Body of pancreas (tissue), 4 donors: Measurements from ENCODE around the gene SEPTIN5. TPM values are rescaled to one million over a fixed set of nuclear protein-coding genes. Genes with fewer than 3 reads are reported as not detected.

Experiments
- ATAC-seq: fragments of 150-250 bp; one replicate; pipeline ENCODE4 v1.9.1; 2016
- DNase-seq, 4 donors: peaks; one replicate each; pipeline ENCODE4 v3.0.0-alpha.2; 2019
- H3K27ac ChIP-seq, 4 donors: fragments of 200-600 bp; sonication (generic); 1 replicate in 3 of 4; 2 replicates in 1 of 4; pipeline versions ENCODE4 v1.5.1 to v1.6.1; 2016 to 2019; ENCODE audit warnings: mild to moderate bottlenecking in 1 of 4, mixed read lengths in 1 of 4, moderate library complexity in 1 of 4
- H3K27me3 ChIP-seq, 2 donors: fragments of 200-600 bp; sonication (generic); one replicate each; pipeline ENCODE4 v1.6.0; 2016; ENCODE audit warnings: mild to moderate bottlenecking in 1 of 2
- H3K36me3 ChIP-seq, 2 donors: fragments of 200-600 bp; sonication (generic); replicated peaks in 1 of 2; 2 replicates each; pipeline ENCODE4 v1.5.1; 2016; ENCODE audit warnings: low read depth in 2 of 2; ENCODE audit not compliant: insufficient read depth in 1 of 2
- H3K4me1 ChIP-seq: fragments of 200-600 bp; sonication (generic); one replicate; pipeline ENCODE4 v1.6.0; 2016
- H3K4me3 ChIP-seq, 2 donors: fragments of 200-600 bp; sonication (generic); 1 replicate in 1 of 2; 2 replicates in 1 of 2; pipeline ENCODE4 v1.5.1; 2016 to 2019
- H3K9me3 ChIP-seq, 3 donors: fragments of 200-600 bp; sonication (generic); 1 replicate in 2 of 3; 2 replicates in 1 of 3; pipeline ENCODE4 v1.5.1; 2016
- CTCF ChIP-seq, 7 experiments: fragments of 450-650 bp in 4 of 7; fragments of 200-600 bp in 3 of 7; sonication (generic) in 3 of 7; IDR thresholded peaks; one replicate each; pipeline ENCODE4 v1.5.1; 2016 to 2019; ENCODE audit warnings: antibody characterized with exemption in 7 of 7
- POLR2A ChIP-seq, 3 donors: fragments of 450-650 bp; IDR thresholded peaks; one replicate each; pipeline ENCODE4 v1.6.1; 2016; ENCODE audit warnings: antibody characterized with exemption in 3 of 3, mild to moderate bottlenecking in 2 of 3
- WGBS, 2 donors: methylation state at CpG; one replicate each; pipeline ENCODE4 v1.1.5; 2017; 5-methylcytosine and 5-hydroxymethylcytosine counted together
- intact Hi-C: fragments of 100-400 bp; cut with DNase I; formaldehyde crosslinking; loops from one replicate; pipeline ENCODE4 v1.15.1; 2023
- total RNA-seq, 2 donors: library from RNA; depleted of rRNA; stranded (reverse); fragments of >200 nt; gene quantifications; one replicate each; pipeline ENCODE4 v1.1.0, GENCODE V29; 2016

The SEPTIN5 gene
- total RNA-seq, 2 donors from 2014 or later = 15.0 to 15.2 TPM

DNA sequence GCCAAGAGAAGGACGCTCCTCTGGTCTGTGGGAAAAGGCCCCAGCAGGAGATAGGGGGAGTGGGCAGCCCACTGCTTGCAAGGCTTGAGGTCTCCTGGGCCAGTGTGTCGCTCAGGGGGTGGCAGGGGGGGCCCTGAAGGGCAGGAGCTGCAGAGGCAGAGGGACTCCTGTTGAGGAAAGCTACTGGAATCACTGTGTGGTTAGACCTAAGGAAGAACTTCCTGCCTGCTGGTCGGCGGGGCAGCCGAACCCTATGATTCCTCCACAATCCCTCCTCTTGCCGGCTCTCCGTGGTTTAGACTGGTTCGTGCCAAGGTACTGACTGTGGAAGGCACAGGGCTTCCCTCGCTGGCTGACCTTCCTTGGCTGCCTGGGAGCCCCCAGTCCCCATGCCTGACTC, 15.2 kb downstream of the SEPTIN5 start:
- Histone ChIP-seq H3K9me3 (no peaks in the 10 kb centered on the region), H3K27ac (no peak overlapping the region), H3K36me3 (no peaks in the 10 kb centered on the region), H3K27me3 (peaks cover 0 to under 1% of the 10 kb centered on the region in 2 donors), H3K4me1 (peaks cover 21% of the 10 kb centered on the region), H3K4me3 (no peak overlapping the region)
- intact Hi-C loops = no loop called here
- WGBS, 2 donors = 78 to 92% methylated on average over 3 to 9 of the region's 9 CpGs
- TF ChIP-seq POLR2A (IDR thresholded peaks at IDR 0.05) = no peak
- no peak for TF ChIP-seq CTCF (IDR thresholded peaks at IDR 0.05)
- DNase-seq = no peak
- ATAC-seq = no peak

DNA sequence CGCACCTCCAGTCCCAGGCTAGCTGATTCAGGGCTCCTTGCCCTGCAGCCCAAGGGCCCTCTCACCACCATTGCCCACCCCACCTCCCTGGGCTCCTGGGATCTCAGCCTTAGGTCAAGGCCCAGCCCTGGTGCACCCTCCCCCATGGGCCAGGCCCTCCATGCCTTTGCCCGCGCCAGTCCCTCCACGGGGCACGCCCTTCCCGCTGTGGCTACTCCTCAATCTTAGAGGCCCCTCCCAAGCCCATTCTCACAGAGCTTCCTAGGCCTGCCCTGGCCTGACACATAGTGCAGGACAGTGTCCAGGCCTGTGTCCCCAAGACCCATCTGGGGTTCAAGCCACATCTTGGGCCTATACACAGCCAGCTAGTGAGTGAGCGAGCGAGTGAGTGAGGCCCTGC, 15.9 kb downstream of the SEPTIN5 start:
- no peak for TF ChIP-seq CTCF (IDR thresholded peaks at IDR 0.05)
- TF ChIP-seq POLR2A (IDR thresholded peaks at IDR 0.05) = no peak
- ATAC-seq (no peak), DNase-seq (no peak)
- peaks cover 21% of the 10 kb centered on the region for H3K4me1 ChIP-seq
- H3K4me3 ChIP-seq = no peak overlapping the region
- no peaks in the 10 kb centered on the region for H3K9me3 ChIP-seq
- no peak overlapping the region for H3K27ac ChIP-seq
- H3K27me3 ChIP-seq = no peaks in the 10 kb centered on the region
- 88 to 94% methylated on average over 8 of the region's 8 CpGs for WGBS, 2 donors
- intact Hi-C loops = loop anchor here (2.0 kb wide), 1 partner anchor 181 kb away; no protein-coding TSS in a partner anchor
- no peaks in the 10 kb centered on the region for H3K36me3 ChIP-seq

GRCh38 chr22:19730655-19731360, 16.5 kb downstream of the SEPTIN5 start:
- Histone ChIP-seq H3K36me3 (no peaks in the 10 kb centered on the region), H3K4me1 (peaks cover 21% of the 10 kb centered on the region), H3K9me3 (no peaks in the 10 kb centered on the region), H3K4me3 (no peak overlapping the region), H3K27ac (no peak overlapping the region), H3K27me3 (no peaks in the 10 kb centered on the region)
- ATAC-seq (peak; percentile 81), DNase-seq (peak; percentile 81 to 86 (median 84))
- 2% methylated on average over 48 of the region's 48 CpGs; no CpG with 5 or more reads in 1 of the 2 donors for WGBS, 2 donors
- no peak for TF ChIP-seq POLR2A (IDR thresholded peaks at IDR 0.05)
- peak; percentile 89 to 98 (median 93) for TF ChIP-seq CTCF (IDR thresholded peaks at IDR 0.05)
- intact Hi-C loops = loop anchor here (2.0 kb wide), 1 partner anchor 180 kb away; no protein-coding TSS in a partner anchor

DNA sequence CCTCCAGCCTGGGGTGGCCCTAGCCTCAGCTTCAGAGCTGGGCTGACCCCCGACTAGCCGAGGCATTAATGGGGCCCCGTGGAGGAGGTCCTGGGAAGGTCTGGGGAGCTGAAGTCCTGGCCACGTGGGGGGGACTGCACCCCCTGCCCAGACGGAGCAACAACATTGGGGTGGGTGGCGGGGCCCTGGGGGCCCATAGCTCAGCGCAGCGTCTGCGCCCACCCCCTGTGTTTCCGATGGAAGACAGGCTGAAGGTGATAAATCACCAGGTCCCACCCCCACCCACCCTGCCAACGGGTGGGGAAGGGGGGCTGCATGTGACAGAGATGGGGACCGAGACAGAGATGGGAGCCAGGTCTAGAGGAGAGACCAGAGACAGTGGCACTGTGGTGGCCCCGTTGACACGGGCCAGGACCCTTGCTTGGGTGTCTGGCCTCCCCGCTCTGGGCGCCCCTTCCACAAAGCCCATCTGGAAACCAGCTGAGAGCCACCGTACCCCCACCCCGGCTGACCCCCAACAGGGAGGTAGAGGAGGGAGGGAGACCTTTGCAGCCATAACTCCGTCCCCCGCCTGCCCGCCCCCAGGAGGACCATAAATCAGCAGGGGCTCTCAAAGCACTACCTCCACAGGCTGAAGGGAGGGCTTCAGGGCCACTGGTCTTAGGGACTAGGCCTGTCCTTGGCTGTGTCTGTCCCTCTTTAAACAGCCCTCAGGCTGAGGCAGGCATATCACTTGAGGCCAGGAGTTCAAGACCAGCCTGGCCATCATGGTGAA, 17.2 kb downstream of the SEPTIN5 start:
- TF ChIP-seq POLR2A (IDR thresholded peaks at IDR 0.05) (no peak), CTCF (IDR thresholded peaks at IDR 0.05) (no peak)
- DNase-seq (no peak), ATAC-seq (no peak)
- H3K9me3 ChIP-seq = no peaks in the 10 kb centered on the region
- intact Hi-C loops = loop anchor here (2.0 kb wide), 1 partner anchor 179 kb away; no protein-coding TSS in a partner anchor
- no peak overlapping the region for H3K4me3 ChIP-seq
- H3K27me3 ChIP-seq = no peaks in the 10 kb centered on the region
- WGBS, 2 donors = 69 to 87% methylated on average over 8 to 18 of the region's 21 CpGs
- H3K36me3 ChIP-seq = no peaks in the 10 kb centered on the region
- peaks cover 21% of the 10 kb centered on the region for H3K4me1 ChIP-seq
- H3K27ac ChIP-seq = no peak overlapping the region
